ENCODE data around the gene OSBPL10.

The OSBPL10 gene

DNA sequence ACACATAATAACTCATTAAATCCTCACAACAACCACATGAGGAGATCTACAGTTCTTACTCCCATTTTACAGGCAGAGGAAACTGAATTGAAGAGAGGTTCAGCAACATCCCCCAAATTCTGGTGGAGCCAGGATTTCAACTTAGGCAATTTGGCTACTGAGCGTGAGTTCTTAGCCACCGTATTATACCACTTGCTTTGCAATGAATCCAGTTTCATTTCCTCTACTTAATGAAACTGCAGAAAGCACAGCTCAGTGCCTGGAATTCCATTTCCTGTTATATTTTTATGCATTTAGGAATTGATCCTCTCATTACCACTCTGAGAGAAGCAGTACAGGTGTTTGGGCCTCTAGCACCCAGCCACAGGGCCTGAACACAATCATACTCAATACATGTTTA, 4.8 kb upstream of the OSBPL10 start:
- DNase-seq = no peak

- no peak for DNase-seq
Observed at GRCh38 chr3:31984321-31984720, 3.3 kb upstream of the OSBPL10 start.

- no peak for DNase-seq
Observed at GRCh38 chr3:31980530-31981205, 394 bp downstream of the OSBPL10 start.

GRCh38 chr3:31979001-31979697, 1.9 kb downstream of the OSBPL10 start:
- DNase-seq = no peak

GRCh38 chr3:31978553-31978952, 2.5 kb downstream of the OSBPL10 start:
- no peak for DNase-seq

- DNase-seq = no peak
Observed at GRCh38 chr3:31977736-31978135, 3.3 kb downstream of the OSBPL10 start.

DNA sequence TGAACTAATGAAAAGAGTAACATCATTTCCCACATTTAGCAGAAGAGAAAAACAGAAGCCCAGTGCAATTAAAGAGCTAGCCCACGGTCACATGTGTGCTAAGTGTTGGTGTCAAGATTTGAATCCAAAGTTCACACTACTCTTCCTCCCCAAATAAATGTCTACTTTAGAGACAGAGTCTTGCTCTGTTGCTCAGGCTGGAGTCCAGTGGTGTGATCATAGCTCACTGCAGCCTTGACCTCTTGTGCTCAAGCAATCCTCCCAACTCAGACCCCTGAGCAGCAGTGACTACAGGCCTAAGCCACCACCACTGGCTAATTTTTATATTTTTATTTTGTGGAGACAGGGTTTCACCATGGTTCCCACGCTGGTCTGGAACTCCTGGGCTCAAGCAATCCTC, 4.8 kb downstream of the OSBPL10 start:
- DNase-seq = no peak

- DNase-seq = no peak
Observed at GRCh38 chr3:31974964-31975363, 6.1 kb downstream of the OSBPL10 start.

- DNase-seq = no peak
Observed at GRCh38 chr3:31974471-31974870, 6.6 kb downstream of the OSBPL10 start.

DNA sequence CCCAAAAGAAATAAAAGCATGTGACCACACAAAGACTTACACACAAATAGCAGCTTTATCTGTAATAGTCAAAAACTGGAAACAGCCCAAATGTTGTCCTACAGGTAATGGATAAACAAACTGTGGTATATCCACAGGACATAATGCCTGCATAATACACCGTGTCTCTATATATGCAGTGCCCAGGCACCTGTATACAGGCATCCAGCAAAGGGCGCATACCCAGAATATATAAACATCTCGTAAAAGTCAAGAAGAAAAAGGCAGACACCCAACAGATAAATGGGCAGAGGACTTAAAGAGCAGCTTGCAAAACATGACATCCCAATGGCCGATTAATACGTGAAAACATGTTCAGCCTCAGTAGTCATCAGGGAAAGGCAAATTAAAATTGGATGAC, 7.2 kb downstream of the OSBPL10 start:
- no peak for DNase-seq

- DNase-seq = no peak
Observed at GRCh38 chr3:31973081-31973480, 8.0 kb downstream of the OSBPL10 start.

- no peak for DNase-seq
Observed at GRCh38 chr3:31971607-31972006, 9.5 kb downstream of the OSBPL10 start.

GRCh38 chr3:31968927-31969418, 12.1 kb downstream of the OSBPL10 start:
- no peak for DNase-seq

- DNase-seq = no peak
Observed at GRCh38 chr3:31968369-31968926, 12.6 kb downstream of the OSBPL10 start.

- DNase-seq = no peak
Observed at GRCh38 chr3:31967592-31967991, 13.5 kb downstream of the OSBPL10 start.

DNA sequence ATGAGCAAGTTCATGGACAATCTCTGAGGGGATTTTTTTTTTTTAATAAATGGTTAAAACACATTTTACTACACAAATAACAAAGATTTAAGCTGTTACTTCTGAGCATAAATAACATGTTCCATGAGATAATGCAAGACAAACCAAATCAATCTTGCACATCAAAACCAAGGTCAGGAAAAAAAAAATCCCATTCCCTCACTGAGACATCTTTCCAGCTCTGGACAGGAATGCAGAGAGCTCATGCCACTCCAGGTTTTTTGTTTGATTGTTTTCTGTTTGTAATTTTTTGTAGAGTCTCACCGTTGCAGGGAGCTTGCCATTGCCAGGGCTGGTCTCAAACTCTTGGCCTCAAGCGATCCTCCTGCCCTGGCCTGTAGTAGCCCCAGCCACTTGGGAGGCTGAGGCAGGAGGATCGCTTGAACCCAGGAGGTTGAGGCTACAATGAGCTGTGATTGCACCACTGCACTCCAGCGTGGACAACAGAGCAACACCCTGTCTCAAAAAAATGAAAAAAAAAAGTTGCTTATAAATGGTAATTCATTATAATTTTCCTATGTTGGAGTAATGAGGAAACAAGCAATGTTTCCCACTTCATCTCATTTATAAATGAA, 14.0 kb downstream of the OSBPL10 start:
- no peak for DNase-seq

- DNase-seq = no peak
Observed at GRCh38 chr3:31962801-31963205, 18.3 kb downstream of the OSBPL10 start.

DNA sequence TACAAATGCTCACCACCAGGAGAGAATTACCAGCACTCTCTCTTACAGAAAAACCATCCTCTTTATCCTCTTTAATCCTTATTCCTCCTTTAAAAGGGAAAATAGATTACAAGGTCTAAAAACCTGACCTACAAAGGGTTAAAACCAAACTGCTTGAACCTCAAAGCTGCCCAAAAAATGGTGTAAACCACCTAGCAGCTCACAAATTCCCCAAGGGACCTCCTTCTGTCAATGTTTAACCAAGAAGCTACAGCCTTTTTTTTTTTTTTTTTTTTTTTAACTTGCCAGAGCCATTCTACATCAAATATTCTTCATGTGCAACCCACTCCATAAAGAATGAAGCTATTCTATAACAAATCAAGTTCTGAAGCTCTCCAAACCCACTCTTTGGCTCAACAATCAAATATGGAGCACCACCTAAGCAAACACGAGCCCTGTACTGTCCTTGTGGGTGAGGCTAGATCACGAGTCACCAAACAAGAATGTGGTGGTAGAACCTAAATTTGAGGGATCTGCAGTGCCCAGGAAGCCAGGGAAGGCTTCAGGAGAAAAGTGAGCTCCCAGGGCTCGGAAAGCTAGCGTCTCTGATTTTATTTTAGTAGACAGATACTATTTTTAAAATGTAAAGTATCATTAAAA, 20.1 kb downstream of the OSBPL10 start:
- DNase-seq = no peak

DNA sequence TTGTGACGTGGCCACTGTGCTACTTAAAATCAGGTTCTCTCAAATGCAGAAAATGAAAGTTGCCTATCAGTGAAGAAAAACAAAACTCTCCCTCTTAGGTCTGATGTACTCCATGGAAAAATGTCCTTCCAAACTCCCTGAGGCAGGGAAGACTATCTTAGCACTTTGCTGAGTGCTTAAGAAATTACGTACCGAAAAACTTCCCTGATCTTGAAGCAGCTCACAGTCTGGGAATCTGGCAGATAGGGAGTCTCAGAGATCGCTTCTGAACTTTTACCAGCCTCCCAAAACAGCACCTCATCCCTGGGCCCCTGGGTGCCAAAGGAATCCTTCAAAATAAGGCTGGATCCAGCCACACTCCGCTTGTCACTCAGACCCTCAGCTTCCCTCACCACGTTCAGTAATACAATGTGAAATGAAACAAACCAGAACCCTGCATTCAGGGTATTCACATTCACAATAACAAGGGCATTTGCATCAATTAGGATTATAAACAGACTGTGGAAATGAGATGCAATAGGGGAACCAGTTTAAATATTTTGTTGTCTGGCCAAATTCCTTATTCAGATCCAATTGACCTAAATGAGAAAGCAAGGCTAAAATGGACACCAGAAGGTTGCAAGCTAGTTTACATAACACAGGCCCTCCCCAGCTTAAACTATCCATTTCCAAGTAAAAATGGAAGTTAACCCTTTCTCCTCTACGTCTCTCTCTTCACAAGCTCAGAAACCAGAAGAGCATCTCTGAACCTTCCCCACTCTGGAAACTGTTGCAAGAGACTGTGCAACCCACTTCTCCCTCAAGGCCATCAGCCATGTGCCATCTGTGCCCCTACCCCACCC, 20.9 kb downstream of the OSBPL10 start:
- DNase-seq = no peak

GRCh38 chr3:31959251-31959650, 21.8 kb downstream of the OSBPL10 start:
- no peak for DNase-seq

- DNase-seq = no peak
Observed at GRCh38 chr3:31958701-31959152, 22.3 kb downstream of the OSBPL10 start.

- DNase-seq = no peak
Observed at GRCh38 chr3:31957106-31957505, 24.0 kb downstream of the OSBPL10 start.

Data from GF-D8 (cell line).